DMS53 (cell line): ENCODE data around the gene IL6ST.

Experiments used
- DNase-seq: peaks from one replicate; lab custom pipeline; 2025; lab: John Stamatoyannopoulos, UW

The IL6ST gene

DNA sequence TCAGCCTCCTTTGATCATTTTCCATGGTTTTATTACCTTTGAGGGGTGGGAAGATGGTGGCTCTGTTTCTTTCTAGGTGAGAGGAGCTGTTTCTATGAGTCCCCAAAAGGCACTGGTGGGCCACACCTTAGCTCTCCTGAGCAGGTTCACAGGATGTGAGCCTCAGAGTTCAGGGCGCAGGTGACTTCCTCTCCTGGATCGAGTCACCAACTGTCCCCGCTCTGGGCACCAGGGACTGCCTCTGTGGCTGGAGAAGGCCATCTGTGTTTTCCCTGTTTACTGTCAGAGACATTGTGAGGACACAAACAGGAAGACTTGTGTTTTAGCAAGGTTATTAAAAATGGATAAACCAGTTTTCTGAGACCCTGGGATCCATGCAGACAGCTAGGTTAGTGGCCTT is 75.1 kb downstream of the IL6ST start:
- DNase-seq = no peak

DNA sequence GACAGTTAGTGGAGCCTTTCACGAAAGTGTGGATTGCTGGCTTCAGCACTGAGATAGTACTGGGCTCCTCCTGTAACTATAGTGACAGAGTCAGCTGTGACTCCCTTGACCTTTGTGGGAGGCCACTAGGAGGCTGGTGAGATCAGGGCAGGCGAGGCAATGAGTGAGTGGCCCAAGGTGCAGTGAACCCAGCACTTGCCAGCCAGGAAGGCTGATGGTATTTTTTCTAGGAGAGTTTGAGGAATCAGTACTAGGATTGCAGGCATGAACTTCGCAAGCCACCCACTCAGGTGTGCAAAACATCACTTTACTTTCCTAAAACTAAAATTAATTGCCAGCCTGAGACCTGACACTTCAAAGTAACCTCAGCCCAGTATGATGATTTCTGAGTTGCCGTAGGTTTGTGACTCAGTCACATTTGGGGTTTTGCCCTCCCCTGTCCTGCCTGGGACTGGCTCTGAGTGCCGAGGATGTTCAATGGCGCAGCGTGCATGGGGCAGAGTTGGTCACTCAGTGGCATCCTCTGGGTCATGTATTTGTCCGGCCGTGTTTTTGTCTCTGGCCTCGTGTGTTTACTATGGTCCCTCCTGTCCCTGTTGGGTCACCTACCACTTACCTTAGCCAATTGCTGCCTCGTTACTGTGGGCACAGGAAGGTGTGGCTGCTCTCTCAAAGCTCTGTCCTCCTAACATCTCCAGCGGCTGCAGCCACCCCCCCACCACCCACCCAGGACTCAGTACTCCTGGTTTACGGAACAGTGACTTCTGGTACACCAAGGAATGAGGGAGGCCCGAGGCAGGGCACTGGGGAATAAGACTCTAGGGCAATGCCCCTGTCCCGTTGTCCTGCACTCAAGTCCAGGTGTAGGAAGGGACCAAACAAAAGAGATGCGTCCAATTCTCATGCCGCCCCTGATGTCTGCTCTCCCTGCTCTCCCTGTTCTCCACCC is 76.4 kb downstream of the IL6ST start:
- peak; percentile 29 for DNase-seq

DNA sequence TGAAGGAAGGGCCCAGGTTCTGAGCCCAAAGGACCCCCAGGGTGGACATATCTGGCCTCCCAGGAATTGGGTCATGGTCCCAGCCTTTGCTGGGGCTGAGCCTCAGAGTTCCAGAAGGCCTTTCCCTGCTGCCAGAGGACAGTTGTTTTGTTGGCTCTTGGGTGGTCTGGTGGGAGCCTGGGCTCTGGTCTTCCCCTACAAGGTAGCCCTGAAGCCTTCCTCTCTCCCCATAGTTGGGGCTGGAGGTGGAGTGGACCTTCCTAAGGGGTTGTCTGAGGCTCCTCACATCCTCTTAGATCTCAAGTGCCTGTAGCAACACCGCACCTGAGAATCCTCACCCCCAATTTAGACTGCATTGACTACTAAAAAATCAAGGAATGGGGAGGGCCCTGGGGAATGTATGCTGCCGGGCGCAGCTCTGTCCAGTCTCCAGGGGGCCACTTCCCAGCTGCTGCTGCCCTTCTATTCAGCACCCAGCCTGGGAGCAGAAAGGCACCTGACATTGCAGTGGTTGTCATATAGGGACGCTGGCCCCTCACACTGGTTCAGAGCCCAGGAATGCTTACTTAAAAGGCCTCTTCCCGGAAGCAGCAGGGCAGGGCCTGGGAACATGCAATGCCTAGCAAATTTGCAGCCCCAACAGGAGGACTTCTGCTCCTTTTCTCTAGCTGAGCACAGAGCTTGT is 77.2 kb downstream of the IL6ST start:
- no peak for DNase-seq

DNA sequence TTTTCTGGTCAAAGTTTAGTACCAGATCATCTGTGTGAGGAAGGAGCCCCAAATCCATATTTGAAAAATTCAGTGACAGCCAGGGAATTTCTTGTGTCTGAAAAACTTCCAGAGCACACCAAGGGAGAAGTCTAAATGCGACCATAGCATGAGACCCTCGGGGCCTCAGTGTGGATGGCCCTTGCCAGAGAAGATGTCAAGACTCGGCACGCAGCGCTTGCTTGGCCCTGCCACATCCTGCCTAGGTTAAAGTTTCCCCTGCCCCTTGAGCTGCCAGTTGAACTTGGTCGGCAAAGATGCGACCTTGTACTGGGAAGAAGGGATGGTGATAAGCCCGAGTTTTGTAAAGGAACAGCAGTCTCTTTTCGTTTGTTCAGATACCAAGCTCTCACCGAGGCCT is 77.8 kb downstream of the IL6ST start:
- no peak for DNase-seq

DNA sequence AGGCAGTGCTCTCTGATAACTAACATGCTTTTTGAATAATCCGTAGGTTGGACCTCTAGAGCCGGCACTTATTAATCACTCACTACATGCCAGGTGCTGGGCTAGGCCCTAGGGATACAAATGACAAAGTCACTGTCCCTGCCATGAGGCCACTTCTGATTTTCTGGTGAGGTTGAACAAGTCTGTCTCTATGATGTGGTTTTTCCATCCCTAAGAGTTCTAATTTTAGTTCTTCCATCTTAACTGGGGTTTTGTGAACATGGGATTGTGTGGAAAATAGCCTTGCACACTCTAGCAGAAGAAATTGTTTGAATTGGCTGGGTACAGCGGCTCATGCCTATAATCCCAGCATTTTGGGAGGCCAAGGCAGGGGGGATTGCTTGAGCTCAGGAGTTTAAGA is 79.0 kb downstream of the IL6ST start:
- no peak for DNase-seq

DNA sequence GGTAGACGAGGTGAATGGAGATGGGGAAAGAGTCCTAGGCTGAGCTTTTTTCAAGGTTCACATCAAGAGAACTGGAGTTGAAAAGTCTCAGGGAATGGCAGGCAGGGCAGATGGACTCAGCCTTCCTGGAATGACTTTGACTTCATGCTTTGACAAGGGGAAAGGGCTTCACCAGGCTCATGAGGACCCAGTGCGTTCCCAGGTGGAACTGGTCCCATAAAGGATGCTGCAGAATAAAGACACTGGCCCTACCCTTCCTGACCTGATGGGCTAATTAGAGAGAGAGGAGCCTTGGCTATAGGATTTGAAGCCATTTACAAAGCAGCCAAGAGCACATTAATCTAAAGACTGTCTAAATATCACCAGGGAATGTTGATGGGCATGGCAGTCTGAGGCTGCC is 79.8 kb downstream of the IL6ST start:
- no peak for DNase-seq

DNA sequence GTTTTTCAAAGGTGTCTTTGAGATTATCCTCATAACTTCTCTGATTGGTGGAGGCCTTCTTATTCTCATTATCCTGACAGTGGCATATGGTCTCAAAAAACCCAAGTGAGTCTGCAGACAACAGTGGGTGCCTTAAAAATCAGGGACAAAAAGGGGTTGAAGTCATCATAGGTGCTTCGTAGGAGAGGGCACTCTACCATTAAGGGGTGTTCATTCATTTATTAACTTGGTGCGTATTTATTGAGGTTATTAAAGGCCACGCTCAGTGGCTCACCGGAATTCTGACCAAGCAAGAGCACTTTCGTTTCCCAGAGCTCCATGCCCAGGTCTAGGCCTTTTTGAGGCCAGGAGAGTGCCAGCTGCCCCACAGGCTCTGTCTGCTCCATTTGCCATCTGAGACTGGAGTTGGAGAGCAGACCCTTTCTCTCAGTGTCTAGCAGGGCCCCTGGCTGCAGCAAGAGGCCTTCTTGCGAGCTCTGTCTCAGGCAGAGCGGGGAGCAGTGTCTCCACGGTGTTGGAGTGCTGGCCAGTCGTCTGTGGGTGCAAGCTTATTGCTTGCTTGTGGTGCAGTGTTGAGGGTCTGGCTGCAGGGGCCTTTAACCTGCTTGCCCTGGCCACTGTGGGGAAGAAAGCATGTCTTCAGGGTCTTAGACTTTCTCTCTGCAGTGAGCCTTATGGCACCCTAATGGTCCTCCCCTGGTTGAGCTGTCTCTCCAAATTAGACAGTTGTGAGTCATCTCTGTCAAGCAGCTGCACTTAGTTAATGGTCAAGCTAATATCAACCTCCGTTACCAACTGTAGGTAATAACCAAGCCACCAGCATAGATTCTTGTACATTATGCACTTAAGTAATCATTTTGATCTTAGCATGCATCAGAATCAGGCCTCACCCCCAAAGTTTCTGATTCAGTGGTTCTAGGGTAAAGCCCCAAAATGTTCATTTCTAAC is 81.0 kb downstream of the IL6ST start:
- peak; percentile 60 for DNase-seq

DNA sequence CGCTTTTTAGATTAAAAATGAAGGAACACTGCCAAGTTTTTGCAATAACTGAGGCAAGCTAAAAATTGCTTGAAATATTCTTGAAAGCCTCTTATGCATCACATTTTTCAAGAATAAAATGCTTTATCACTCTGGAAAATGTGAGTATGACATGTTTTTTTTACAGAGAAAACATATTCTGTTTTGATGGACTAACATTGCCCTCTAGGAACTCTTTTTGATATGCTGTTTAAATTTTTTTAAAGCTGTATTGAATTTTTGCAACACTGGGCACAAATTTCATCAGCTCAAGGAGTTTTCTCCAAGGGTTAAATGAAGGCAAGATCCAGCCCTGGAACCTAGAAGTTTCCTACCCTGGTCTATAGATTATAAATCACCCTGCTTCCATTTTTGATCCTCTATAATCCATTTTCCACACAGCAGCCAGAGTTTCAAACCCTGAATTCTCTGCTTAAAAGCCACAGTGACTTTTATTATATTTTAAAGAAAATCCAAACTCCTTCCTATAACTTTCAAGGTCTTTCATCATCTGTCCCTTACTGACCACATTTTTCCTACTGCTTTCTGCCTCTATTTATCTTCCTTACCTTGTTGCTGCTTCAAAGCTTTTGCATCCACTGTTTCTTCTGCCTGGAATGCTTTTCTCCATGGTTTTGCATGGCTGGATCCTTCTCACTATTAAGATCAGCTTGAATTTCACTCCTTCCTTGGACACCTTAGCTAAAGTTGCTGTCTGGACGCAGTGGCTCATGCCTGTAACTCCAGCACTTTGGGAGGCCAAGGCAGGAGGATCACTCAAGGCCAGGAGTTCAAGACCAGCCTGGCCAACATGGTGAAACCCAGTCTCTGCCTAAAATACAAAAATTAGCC is 82.7 kb downstream of the IL6ST start:
- DNase-seq = no peak

DNA sequence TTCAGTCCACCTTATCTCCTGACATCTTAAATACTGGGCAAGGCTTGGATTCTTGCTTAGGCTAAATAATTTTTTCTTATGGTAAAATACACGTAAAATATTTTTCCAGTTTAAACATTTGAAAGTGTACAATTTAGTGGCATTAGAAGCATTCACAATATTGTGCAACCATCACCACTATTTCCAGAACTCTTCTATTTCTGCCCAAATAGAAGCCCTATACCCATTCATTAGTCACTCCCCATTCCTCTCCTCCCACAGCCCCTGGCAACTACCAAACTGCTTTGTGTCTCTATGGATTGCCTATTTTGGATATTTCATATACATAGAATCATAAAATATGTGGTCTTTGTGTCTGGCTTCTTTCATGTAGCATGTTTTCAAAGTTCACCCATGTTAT is 86.0 kb downstream of the IL6ST start:
- DNase-seq = no peak

DNA sequence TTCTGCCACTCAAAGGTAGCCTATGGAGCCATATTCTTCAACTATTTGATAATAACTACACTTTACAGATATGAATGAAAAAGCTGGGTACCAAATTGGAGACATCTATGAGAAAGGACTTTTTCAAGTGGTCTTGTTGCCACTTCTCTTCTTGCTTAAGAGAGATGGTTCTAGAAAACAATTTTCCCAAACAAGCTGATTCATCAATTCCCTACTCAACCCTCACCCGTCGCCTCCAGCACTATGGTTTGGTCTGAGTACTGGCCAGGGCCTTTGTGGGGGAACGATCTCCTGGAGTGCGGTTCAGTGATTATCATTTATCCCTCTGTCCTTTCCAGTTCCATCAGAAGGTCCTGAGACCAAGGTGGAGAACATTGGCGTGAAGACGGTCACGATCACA is 86.8 kb downstream of the IL6ST start:
- DNase-seq = no peak

DNA sequence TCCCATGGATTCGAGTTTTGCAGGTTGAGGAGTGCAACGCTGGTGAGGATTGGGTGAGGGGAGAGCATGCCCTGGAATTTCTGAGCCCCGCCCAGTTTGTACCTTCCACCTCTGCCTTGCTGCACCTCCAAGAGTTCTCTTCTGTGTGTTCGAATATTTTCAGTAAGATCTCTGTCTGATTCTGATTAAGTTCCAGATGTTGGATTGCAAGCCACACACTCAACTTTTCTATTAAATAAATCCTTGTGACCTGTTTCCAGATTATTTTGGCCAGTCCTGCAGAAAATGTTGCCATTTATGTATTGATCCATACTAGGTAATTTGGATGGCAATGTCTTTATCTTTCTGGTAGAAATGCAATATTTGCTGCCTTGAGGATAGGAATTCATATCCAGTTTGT is 89.5 kb downstream of the IL6ST start:
- DNase-seq = no peak

DNA sequence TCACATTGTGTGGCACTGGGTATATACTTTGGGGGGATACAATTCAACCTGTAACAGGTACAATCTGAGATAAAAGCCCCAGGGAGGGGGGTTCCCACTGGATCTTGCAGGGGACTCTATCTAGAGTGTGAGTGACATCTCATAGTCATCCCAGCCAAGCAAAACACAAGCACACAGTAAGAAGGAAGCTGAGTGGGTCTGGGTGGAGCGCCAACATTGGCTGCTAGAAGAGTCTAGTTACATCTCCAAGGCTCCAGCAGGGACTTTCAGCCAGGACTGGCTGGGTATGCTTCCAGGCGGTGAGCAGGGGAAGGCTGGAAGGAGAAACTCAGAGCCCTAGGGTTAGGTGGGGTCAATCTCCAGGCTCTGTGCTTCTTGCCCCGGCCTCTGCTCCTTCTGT is 90.6 kb downstream of the IL6ST start:
- DNase-seq = no peak

DNA sequence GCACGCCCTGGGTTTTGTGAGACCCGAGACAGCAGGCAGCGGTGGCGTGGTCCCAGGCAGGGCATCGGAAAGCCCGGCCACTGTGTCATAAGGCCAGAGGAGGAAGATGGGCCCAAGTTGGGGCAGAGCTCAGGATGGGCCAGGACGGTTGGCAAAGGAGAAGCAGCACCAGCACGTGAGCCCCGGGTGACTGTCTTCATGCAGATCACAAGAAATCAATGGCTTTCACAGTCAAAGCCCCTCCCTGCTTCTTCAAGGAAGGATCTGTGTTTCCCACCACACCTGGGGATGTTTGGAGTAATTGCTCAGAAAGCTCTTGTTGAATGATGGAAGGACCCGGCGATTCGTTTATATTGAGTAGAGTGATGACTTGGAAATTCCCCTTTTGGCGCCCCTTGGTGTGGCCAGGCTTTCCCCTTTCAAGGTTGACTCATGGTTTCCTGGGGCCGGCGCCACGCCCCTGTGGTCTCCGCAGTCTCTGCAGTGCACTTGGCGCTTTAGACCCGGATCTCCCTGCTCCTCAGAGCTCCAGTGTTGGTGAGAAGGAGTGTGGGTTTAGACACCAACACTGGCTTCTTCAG is 91.6 kb downstream of the IL6ST start:
- DNase-seq = no peak

DNA sequence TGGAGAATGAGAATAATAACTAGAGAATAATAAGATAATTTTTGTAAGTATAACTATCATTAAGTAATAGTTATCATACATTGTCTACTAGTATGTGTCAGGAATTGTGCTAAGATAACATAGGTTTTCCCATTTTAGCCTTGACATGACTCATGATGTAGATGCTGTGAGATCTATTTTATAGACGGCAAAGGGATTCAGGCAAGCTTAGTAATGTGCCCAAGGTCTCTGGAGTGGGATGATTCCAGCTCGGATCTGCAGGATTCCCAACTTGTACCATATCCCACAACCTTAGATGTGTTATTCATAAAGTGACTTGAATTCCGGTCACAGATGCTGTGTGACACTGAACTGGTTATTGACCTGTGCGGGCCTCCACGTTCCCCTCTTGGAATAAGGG is 92.1 kb downstream of the IL6ST start:
- no peak for DNase-seq

DNA sequence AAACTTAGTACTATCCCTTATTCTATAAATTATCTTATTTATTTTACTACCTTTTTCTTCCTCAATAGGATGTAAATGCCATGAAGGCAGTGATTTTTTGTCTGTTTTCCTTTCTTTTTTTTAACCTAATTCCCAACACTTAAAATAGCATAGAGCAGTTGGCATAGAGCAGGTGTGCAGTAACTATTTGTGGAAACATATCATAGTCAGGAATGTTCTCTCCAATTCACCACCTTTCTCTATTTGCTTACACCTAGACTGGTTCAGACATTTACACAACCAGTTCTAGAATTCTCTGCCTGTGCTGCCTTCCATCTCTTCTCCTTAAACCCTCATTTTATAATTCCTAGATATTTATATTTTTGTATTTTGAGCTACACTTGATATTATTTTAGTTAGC is 94.0 kb downstream of the IL6ST start:
- no peak for DNase-seq

DNA sequence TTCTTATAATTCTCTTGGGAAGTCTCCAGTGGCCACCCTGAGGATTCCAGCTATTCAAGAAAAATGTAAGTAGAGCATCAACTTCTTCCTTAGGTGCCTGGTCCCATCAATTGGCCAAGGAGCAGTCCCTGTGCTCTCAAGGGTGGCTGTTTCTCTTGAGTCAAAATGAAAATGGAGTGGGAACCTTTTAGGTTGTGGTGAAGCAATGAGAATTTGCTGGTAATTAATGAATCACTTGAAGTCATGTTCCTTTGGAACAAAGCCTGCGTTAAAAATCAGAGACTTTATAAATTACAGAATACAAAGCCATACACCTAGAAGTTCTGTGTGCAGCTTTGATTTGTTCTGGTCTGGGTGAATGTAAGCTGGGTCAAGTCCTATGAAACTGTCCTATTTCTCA is 94.7 kb downstream of the IL6ST start:
- DNase-seq = no peak

DNA sequence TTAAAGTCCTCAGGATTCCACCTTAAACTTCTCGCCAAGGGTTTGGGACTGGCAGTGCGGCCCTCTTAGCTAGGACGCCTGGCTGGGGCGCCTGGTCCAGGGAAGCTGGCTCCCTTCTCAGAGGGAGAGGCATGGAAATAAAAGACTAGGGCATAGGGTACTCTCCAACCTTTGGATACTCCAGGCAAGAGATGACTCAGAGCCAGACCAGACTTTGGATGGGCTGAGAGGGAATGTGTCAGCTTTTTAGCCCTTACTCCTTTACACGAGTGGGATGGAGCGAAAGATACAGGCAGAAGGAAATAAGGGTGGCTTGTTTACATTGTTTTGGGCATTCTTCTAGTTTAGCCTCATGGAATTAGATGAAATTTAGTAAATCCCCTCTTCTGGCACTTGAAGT is 95.4 kb downstream of the IL6ST start:
- peak; percentile 14 for DNase-seq

DNA sequence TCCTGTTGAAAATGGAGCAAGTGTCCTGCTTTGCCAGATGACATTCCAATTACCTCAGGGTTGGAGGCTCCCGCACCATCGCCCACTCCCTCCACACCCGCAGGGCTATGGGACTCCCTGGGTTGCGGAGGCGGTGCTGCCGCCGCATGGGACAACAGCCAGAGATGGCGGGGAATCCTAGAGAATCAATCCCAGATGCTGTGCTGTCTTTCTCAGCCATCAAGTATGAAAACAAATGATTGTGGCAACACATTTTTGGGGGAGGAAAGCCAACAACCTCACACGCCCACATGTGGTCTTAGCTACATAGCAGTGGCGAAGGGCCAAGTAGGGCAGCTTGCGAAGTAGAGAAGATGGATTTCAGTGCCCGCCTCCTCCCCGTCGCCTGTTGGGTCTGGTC is 96.9 kb downstream of the IL6ST start:
- no peak for DNase-seq

DNA sequence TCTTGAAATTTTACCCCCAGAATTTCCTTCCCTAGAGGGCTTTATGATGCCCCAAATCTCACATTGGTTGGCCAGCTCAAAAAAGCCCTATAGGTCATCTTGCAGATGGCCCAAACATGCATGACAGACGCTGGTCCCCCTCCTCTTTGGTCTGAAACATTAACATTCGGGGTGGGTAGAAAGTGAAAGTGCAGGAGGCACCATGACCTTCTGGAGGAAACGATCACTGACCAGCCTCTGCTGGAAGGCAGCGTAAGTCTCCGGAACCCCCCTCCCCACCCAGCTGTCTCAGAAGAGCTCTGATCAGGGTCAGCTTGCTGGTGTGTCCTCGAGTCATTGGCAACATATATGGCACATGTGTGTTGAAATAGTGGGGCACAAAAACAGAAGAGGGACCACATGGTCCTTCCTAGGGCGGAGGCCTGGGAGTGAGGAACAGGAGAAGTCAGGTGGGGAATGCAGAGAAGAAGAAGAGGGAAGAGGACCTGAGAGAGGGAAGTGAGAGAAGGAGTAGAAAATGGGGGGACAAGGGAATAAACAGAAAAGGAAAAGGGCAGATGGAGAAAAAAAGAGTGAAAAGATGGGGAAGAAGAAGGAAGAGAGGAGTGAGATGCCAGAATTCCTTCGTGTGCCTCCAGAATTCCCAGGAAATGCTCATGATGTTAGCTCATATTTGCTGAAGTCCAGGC is 97.4 kb downstream of the IL6ST start:
- no peak for DNase-seq

DNA sequence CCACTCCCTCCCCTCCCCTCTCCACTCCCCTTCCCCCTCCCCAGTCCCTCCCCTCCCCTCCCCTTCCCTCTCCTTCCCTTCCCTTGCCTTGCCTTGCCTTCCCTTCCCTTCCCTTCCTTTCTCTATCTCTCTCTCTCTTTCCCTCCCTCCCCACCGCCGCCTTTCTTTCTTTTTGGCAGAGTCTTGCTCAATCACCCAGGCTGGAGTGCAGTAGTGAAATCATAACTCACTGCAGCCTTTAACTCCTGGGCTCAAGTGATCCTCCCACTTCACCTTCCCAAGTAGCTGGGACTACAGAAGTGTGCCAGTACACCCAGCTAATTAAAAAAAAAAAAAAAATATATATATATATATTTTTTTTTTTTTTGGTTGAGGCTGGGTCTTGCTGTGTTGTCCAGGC is 98.1 kb downstream of the IL6ST start:
- DNase-seq = no peak
